Inflammatory macrophage treated with lipopolysaccharide for 4 hours (primary cell): Measurements from ENCODE around the gene PTPRN.

Source experiments
- DNase-seq: peaks from one replicate; pipeline ENCODE4 v3.0.0-alpha.2; 2020

PTPRN gene

DNA sequence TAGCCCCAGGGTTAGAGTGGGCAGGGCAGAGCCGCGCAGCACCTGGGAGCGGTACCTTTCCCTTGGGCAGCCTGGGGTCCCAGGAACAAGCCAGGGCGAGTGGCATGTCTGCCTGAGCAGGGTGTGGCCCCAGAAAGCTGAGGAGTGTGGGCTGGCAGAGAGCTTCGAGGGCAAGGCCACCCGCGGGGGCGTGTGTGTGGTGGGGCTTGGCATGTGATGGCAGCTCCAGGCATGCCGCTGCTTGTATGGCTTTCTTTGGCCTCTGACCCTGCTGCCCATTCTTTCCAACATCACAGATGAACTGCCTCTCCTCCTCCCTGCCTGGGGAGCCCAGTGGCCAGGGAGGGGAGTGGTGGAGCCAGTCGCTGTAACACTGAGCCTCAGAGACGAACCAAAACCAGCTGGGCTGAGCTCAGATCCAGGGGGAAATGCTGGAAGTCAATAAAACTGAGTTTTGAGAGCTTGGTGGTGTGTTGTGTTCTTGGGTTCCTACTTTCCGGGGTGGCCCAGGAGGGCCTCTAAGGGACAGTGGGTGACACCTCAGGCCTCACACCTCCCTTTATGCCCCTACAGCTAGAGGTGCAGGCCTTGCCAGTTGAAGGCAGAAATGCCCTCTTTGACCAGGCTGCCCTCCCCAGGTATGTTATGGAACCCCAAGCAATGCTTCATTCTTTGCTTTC lies 22.6 kb downstream of the PTPRN start:
- DNase-seq = no peak

DNA sequence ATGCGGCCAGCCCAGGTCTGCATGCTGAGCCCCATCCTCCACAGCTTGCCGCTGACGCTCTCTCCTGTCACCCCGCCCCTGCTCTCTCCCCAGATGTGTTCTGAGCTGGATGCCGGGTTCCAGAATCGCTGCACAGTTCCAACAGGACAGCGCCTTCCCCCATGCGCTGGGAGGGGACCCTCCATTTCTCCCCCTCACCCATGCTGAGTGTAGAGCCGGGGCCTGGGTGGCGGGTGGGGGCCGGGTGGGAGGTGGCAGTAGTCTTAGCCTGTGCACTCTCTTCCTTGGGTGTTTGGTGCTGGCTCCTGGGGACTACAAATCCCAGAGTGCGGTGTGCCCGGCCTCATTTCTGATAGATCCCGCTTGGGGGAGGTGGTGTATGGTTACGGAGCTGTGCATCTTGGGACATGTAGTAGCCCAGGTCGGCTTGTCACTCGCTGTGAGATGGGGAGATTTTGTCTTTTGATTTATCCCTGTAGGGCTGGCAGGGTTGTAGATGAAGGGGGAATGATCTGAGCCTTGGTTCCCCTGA lies 23.2 kb downstream of the PTPRN start:
- no peak for DNase-seq

GRCh38 chr2:219285373-219285735 lies 23.8 kb downstream of the PTPRN start:
- no peak for DNase-seq

DNA sequence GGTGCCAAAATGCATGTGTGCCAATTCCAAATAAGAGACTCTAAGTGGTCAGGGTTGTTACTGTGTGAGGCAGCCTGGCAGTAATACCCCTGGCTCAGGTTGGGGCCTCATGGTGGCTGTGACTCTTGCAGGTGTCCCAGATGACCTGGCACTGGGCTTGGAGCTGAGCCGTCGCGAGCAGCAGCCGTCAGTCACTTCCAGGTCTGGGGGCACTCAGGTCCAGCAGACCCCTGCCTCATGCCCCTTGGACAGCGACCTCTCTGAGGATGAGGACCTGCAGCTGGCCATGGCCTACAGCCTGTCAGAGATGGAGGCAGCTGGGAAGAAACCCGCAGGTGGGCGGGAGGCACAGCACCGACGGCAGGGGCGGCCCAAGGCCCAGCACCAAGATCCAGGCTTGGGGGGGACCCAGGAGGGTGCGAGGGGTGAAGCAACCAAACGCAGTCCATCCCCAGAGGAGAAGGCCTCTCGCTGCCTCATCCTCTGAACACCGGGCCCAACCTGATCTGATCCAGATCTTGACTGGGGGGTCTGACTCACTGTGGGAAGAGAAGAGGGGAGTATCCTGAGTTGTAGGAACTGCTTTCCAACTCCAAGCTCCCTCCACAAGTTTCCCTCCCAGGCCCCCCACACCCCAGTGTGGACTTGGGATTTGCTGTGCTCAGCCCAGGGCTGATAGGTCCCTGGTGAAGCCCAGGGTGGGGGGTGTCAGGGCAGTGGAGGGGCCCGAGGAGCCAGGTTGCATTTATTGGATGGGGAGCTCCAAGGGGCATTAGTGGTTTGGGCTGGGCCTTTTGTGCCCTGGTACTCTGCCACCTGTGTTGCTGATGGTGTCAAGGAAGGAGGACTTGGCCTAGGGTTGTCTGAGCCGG lies 24.5 kb downstream of the PTPRN start:
- DNase-seq = no peak

GRCh38 chr2:219282943-219283581 lies 26.1 kb downstream of the PTPRN start:
- no peak for DNase-seq

GRCh38 chr2:219282375-219282774 lies 26.8 kb downstream of the PTPRN start:
- DNase-seq = no peak

DNA sequence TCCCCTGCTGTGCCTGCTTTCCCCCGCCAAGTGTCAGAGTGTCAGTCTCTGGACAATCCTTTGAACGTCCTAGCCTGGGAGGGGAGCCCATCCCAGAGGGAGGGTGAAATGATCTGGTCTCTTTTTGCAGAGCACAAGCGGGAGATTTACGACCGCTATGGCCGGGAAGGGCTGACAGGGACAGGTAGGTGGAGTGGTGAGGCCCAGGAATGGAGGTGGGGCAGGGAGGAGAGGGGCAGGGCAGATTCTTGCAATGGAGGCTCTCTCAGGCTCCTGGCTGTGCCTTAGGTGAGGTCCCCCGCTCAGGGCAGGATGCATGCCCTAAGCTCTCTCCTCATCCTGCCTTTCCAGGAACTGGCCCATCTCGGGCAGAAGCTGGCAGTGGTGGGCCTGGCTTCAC lies 27.6 kb downstream of the PTPRN start:
- DNase-seq = no peak

- no peak for DNase-seq
Measured at GRCh38 chr2:219280651-219281050, 28.6 kb downstream of the PTPRN start.

DNA sequence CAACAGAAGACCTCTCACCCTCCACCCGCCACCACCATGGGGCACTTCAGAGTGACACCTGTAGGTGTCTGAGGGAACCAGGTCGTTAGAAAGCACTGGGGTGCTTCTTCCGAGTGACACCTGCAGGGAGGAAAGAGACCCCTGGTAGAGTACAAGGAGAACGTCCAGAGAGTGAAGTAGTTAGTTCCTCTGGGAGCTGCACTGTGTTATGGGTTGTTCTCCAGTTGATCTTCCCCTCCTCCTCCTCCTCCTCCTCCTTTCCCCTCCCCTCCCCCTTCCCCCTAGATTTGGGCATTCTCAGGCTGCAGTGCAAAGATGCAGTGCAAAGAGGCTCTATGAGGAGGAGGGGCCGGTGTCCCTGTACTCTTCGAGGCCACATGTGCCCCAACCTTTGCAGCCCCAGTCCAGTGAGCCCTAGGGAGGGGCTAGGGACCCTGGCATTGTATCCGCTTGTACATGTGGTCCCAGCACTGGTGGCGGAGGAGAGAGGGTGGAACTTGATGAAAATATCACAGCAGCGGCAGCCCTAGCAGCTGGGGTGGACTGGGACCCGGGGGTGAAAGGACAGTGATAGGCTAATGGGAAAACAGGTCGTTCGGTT lies 29.2 kb downstream of the PTPRN start:
- no peak for DNase-seq

- DNase-seq = peak; percentile 100
Measured at GRCh38 chr2:219279151-219279915, 29.9 kb downstream of the PTPRN start, which contains the start of gene DNAJB2. Gene DNAJB2, plus strand, starts transcription at chr2:219279366. Its CDS starts 468 bp downstream, at chr2:219279834.

GRCh38 chr2:219278655-219279150 lies 30.5 kb downstream of the PTPRN start:
- DNase-seq = no peak

- DNase-seq = peak; percentile 55
Measured at GRCh38 chr2:219277703-219278654, 31.2 kb downstream of the PTPRN start.

- no peak for DNase-seq
Measured at GRCh38 chr2:219274361-219274921, 34.8 kb downstream of the PTPRN start.

DNA sequence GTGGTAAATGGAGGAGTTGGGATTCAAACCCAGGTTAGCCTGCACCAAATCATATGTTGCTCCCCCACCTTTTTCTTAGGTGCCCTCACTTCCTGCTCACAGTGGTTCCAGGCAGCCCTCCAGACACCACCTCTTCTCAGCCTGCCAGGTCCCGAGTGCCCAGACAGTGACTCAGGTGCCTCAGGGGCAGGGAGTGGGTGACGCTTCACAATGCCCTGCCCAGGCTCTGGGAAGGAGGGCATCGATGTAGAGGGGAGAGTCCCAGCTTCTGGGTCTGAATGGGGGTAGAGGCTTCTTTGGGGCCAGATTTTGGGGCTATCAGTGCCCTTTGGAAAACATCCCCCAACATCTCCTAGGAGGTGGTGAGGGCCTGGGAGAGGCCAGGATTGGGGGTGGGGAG lies 35.3 kb downstream of the PTPRN start:
- no peak for DNase-seq

- no peak for DNase-seq
Measured at GRCh38 chr2:219272995-219273394, 36.2 kb downstream of the PTPRN start.

DNA sequence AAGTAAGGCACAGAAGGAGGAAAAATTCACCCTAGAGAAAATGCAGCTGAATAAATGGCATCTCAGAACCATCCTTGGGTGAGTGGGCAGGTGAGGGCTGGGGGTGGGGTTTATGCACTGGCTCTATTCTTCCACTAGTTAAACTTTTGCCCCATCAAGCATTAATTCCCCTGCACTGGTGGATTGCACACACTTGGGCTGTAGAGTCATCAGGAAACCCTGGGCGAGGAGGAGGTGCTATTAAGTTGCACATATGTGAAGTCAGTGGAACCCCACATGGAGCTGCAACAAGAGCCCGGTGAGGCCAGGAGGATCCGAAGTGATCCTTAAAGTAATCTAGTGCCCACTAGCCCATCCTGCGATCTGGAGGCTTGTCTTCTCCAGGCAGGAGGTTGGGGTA lies 36.8 kb downstream of the PTPRN start:
- DNase-seq = no peak

DNA sequence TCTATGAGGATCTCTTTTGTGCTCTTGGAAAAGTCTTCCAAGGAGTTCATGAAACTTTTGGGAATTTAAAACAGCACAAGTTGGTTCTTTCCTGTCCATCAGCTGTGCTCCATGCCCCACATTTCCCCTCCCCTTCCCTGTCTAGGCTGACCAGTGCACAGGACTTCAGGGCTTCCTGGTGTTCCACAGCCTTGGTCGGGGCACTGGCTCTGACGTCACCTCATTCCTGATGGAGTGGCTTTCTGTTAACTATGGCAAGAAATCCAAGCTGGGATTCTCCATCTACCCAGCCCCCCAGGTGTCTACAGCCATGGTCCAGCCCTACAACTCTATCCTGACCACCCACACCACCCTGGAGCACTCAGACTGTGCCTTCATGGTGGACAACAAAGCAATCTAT lies 38.2 kb downstream of the PTPRN start:
- no peak for DNase-seq

DNA sequence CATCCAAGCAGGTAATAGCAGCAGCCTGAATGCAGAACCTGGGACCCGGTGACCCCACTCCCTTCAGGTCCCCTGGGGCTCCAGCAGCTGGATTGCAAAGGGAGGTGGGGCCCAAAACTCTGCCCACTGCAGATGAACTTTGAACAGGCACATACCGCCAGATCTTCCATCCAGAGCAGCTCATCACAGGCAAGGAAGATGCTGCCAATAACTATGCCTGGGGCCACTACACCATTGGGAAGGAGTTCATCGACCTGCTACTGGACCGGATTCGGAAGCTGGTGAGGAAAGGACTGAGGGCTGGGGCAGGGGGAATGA lies 39.2 kb downstream of the PTPRN start:
- no peak for DNase-seq

DNA sequence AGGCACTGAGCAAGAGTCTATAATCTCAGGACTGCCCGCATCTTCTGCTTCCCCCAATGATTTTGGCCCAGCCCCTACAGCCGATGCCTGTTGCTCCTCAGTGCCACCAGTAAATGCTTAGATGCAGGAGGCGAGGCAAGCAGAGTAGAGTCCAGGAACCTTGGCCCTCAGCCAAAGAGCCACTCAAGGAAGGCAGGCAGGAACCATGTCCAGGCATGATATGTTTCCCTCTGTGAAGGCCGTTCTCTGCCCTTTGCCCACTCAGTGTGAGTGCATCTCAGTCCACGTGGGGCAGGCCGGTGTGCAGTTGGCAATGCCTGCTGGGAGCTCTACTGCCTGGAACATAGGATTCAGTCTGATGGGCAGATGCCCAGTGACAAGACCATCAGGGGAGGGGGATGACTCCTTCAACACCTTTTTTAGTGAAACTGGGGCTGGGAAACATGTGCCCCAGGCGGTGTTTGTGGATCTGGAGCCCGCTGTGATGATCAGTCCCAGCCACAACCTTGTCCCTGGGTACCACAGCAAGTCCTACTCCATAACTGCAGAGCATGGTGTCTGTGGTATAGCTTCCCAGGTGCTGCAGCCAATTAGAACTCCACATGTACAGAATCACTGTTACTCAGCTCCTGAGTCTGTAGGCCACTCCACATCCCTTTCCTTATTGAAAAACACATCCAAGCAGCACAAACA lies 39.7 kb downstream of the PTPRN start:
- DNase-seq = no peak

DNA sequence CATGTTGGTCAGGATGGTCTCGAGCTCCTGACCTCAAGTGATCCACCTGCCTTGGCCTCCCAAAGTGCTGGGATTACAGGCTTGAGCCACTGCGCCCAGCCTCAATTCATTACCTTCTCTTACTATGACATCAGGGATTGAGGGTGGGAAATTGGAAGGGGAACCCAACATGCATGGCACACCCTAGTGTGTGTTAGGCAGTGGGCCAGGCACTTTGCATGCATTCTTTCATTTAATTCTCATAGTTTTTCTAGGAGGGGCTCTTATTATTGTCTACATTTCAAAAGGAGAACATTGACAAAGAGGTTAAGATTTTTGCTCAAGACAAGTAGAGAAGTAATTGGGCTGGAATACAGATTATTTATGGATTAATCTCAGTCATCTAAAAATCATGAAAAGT lies 40.9 kb downstream of the PTPRN start:
- no peak for DNase-seq
